NCI-H2107 (cell line): Measurements from ENCODE around the gene TXNDC12.
A peak's percentile ranks its signal among the peaks of the same experiment; 100 is the strongest.
"Not testable (repeated sequence)": the region's sequence is repeated elsewhere in the genome, so short reads cannot be mapped to it uniquely, and the experiment has no call there.

Experiments used
- DNase-seq: peaks from one replicate; lab custom pipeline; 2025; lab: John Stamatoyannopoulos, UW

TXNDC12 gene

GRCh38 chr1:52045666-52046195 lies 9.3 kb downstream of the TXNDC12 start:
- DNase-seq: not testable (repeated sequence)

- no peak for DNase-seq
Measured at GRCh38 chr1:52045236-52045635, 9.8 kb downstream of the TXNDC12 start.

GRCh38 chr1:52041551-52042185 lies 13.3 kb downstream of the TXNDC12 start:
- no peak for DNase-seq

- no peak for DNase-seq
Measured at GRCh38 chr1:52037909-52038308, 17.1 kb downstream of the TXNDC12 start.

- no peak for DNase-seq
Measured at GRCh38 chr1:52037402-52037814, 17.6 kb downstream of the TXNDC12 start.

GRCh38 chr1:52034050-52034384 lies 21.0 kb downstream of the TXNDC12 start:
- no peak for DNase-seq

GRCh38 chr1:52033190-52034049 lies 21.6 kb downstream of the TXNDC12 start, which contains the start of gene KTI12:
Gene KTI12, minus strand, starts transcription at chr1:52033810. Its CDS starts 49 bp downstream, at chr1:52033761.
- DNase-seq: peak; percentile 88

GRCh38 chr1:52032785-52033131 lies 22.2 kb downstream of the TXNDC12 start:
- DNase-seq: no peak

- no peak for DNase-seq
Measured at GRCh38 chr1:52032124-52032784, 22.7 kb downstream of the TXNDC12 start.

- not testable (repeated sequence) for DNase-seq
Measured at GRCh38 chr1:52028839-52029238, 26.2 kb downstream of the TXNDC12 start.

GRCh38 chr1:52028328-52028727 lies 26.7 kb downstream of the TXNDC12 start:
- no peak for DNase-seq

GRCh38 chr1:52026278-52026677 lies 28.7 kb downstream of the TXNDC12 start:
- no peak for DNase-seq

GRCh38 chr1:52022133-52022532 lies 32.9 kb downstream of the TXNDC12 start:
- no peak for DNase-seq

- DNase-seq: no peak
Measured at GRCh38 chr1:52008071-52008809, 46.8 kb downstream of the TXNDC12 start.

GRCh38 chr1:52007215-52008002 lies 47.6 kb downstream of the TXNDC12 start:
- DNase-seq: no peak

- not testable (repeated sequence) for DNase-seq
Measured at GRCh38 chr1:52006081-52006553, 48.9 kb downstream of the TXNDC12 start.

- not testable (repeated sequence) for DNase-seq
Measured at GRCh38 chr1:52005548-52005947, 49.4 kb downstream of the TXNDC12 start.

GRCh38 chr1:52003877-52004276 lies 51.1 kb downstream of the TXNDC12 start:
- no peak for DNase-seq

GRCh38 chr1:52002038-52002917 lies 52.7 kb downstream of the TXNDC12 start:
- DNase-seq: peak; percentile 84

GRCh38 chr1:51998701-51999100 lies 56.3 kb downstream of the TXNDC12 start:
- DNase-seq: no peak
